ENCODE data around the gene HIPK3.
"Not testable (repeated sequence)": the region's sequence is repeated elsewhere in the genome, so short reads cannot be mapped to it uniquely, and the experiment has no call there.

The HIPK3 gene

GRCh38 chr11:33366918-33367317 is 109.7 kb downstream of the HIPK3 start:
- no peaks in the 10 kb centered on the region for H3K9me3 ChIP-seq (ENCODE audit: insufficient read depth, low read depth, low read length)
- H3K9ac ChIP-seq (ENCODE audit: low read length) = no peak overlapping the region
- H2AK5ac ChIP-seq (ENCODE audit: low read length) = no peak overlapping the region
- WGBS (ENCODE audit: extremely low coverage, insufficient coverage, insufficient read length) = no CpG with 5 or more reads among the region's 2 CpGs
- no peak overlapping the region for H2AFZ ChIP-seq (ENCODE audit: insufficient read depth, low read length, poor library complexity)
- H3K4me3 ChIP-seq (ENCODE audit: low read depth, low read length) = no peak overlapping the region
- no peak overlapping the region for H2BK120ac ChIP-seq (ENCODE audit: insufficient read depth, low read length, poor library complexity)
- no peaks in the 10 kb centered on the region for H3K79me2 ChIP-seq (ENCODE audit: control insufficient read depth, insufficient read depth, low read length, poor library complexity)
- no peak overlapping the region for H3K4ac ChIP-seq (ENCODE audit: low read depth, low read length)
- no peak overlapping the region for H4K91ac ChIP-seq (ENCODE audit: low read depth, low read length)
- H3K14ac ChIP-seq (ENCODE audit: low read length) = no peak overlapping the region
- no peak overlapping the region for H4K12ac ChIP-seq (ENCODE audit: low read depth, low read length)
- no peak overlapping the region for H3K4me2 ChIP-seq (ENCODE audit: low read length)
- no peak overlapping the region for H3K23ac ChIP-seq (ENCODE audit: low read length)
- no peak overlapping the region for H2BK5ac ChIP-seq (ENCODE audit: low read depth, low read length, poor library complexity)
- peaks cover 6 to 7% of the 10 kb centered on the region in 2 experiments for H3K4me1 ChIP-seq (ENCODE audit: control insufficient read depth in 1 of 2, insufficient read depth in 2 of 2, low read length in 2 of 2)
- no peak for DNase-seq
- H3K18ac ChIP-seq (ENCODE audit: low read length) = no peak overlapping the region
- no peaks in the 10 kb centered on the region for H3K27me3 ChIP-seq (ENCODE audit: insufficient read depth, low read length)
- no peak overlapping the region for H4K8ac ChIP-seq (ENCODE audit: low read depth, low read length)
- H3K79me1 ChIP-seq (ENCODE audit: low read length) = no peaks in the 10 kb centered on the region
- H3K27ac ChIP-seq (ENCODE audit: low read depth, low read length) = no peak overlapping the region
- no peak overlapping the region for H2BK12ac ChIP-seq (ENCODE audit: low read length)
- H3K36me3 ChIP-seq (ENCODE audit: control insufficient read depth in 1 of 2, insufficient read depth in 2 of 2, low read length in 2 of 2) = no peaks in the 10 kb centered on the region

DNA sequence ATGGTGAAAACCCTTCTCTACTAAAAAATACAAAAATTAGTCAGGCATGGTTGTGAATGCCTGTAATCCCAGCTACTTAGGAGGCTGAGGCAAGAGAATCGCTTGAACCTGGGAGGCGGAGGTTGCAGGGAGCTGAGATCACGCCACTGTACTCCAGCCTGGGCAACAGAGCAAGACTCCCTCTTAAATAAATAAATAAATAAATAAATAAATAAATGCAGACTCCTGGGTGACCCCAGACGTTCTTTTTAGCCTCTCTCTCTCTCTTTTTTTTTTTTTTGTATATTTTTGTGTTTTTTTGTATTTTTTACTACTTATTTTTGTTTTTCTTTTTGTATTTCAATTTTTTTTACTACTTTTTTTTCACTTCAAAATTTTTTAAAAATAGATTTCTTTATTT is 111.3 kb downstream of the HIPK3 start:
- H3K4me2 ChIP-seq (ENCODE audit: low read length); H3K27ac ChIP-seq (ENCODE audit: low read depth, low read length); H3K9ac ChIP-seq (ENCODE audit: low read length); H3K18ac ChIP-seq (ENCODE audit: low read length); H2BK5ac ChIP-seq (ENCODE audit: low read depth, low read length, poor library complexity); H4K12ac ChIP-seq (ENCODE audit: low read depth, low read length); H3K36me3 ChIP-seq (ENCODE audit: control insufficient read depth in 1 of 2, insufficient read depth in 2 of 2, low read length in 2 of 2); DNase-seq; H2AFZ ChIP-seq (ENCODE audit: insufficient read depth, low read length, poor library complexity); H4K91ac ChIP-seq (ENCODE audit: low read depth, low read length); H3K27me3 ChIP-seq (ENCODE audit: insufficient read depth, low read length); H3K9me3 ChIP-seq (ENCODE audit: insufficient read depth, low read depth, low read length); H3K4me3 ChIP-seq (ENCODE audit: low read depth, low read length); H3K79me2 ChIP-seq (ENCODE audit: control insufficient read depth, insufficient read depth, low read length, poor library complexity); H2AK5ac ChIP-seq (ENCODE audit: low read length); H3K79me1 ChIP-seq (ENCODE audit: low read length); H2BK120ac ChIP-seq (ENCODE audit: insufficient read depth, low read length, poor library complexity); H3K4ac ChIP-seq (ENCODE audit: low read depth, low read length); H3K14ac ChIP-seq (ENCODE audit: low read length); H4K8ac ChIP-seq (ENCODE audit: low read depth, low read length); H3K23ac ChIP-seq (ENCODE audit: low read length); H2BK12ac ChIP-seq (ENCODE audit: low read length): not testable (repeated sequence)
- WGBS (ENCODE audit: extremely low coverage, insufficient coverage, insufficient read length) = no CpG with 5 or more reads among the region's 4 CpGs
- peaks cover 9 to 11% of the 10 kb centered on the region in 2 experiments for H3K4me1 ChIP-seq (ENCODE audit: control insufficient read depth in 1 of 2, insufficient read depth in 2 of 2, low read length in 2 of 2)

DNA sequence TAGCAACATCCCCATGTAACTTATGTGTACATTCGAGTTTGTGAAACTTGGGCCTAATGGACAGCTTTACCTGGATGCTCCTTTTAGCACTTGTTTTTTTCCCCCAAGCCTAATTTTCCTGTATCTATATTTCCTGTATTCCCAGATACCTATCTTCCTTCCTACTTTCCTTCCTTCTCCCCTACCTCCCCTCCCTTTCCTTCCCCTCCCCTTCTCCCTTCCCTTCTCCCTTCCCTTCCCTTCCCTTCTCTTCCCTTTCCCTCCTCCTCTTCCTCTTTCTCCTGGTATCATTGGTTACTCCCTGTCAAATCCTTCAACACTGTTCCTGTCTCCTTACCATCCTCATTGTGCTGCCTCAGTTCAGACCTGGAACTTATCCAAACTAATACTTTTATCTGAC is 111.8 kb downstream of the HIPK3 start:
- no CpG with 5 or more reads among the region's 1 CpG for WGBS (ENCODE audit: extremely low coverage, insufficient coverage, insufficient read length)
- H2BK5ac ChIP-seq (ENCODE audit: low read depth, low read length, poor library complexity) = no peak overlapping the region
- H3K9ac ChIP-seq (ENCODE audit: low read length) = no peak overlapping the region
- no peaks in the 10 kb centered on the region for H3K79me1 ChIP-seq (ENCODE audit: low read length)
- no peaks in the 10 kb centered on the region for H3K79me2 ChIP-seq (ENCODE audit: control insufficient read depth, insufficient read depth, low read length, poor library complexity)
- H3K4me2 ChIP-seq (ENCODE audit: low read length) = no peak overlapping the region
- H3K27me3 ChIP-seq (ENCODE audit: insufficient read depth, low read length) = no peaks in the 10 kb centered on the region
- no peak overlapping the region for H4K8ac ChIP-seq (ENCODE audit: low read depth, low read length)
- peaks cover 9 to 11% of the 10 kb centered on the region in 2 experiments for H3K4me1 ChIP-seq (ENCODE audit: control insufficient read depth in 1 of 2, insufficient read depth in 2 of 2, low read length in 2 of 2)
- no peak overlapping the region for H4K91ac ChIP-seq (ENCODE audit: low read depth, low read length)
- no peak overlapping the region for H2BK120ac ChIP-seq (ENCODE audit: insufficient read depth, low read length, poor library complexity)
- no peak for DNase-seq
- no peak overlapping the region for H2AK5ac ChIP-seq (ENCODE audit: low read length)
- no peak overlapping the region for H3K18ac ChIP-seq (ENCODE audit: low read length)
- no peak overlapping the region for H3K4me3 ChIP-seq (ENCODE audit: low read depth, low read length)
- no peak overlapping the region for H2AFZ ChIP-seq (ENCODE audit: insufficient read depth, low read length, poor library complexity)
- H3K36me3 ChIP-seq (ENCODE audit: control insufficient read depth in 1 of 2, insufficient read depth in 2 of 2, low read length in 2 of 2) = no peaks in the 10 kb centered on the region
- no peak overlapping the region for H4K12ac ChIP-seq (ENCODE audit: low read depth, low read length)
- no peak overlapping the region for H3K14ac ChIP-seq (ENCODE audit: low read length)
- H3K23ac ChIP-seq (ENCODE audit: low read length) = no peak overlapping the region
- no peak overlapping the region for H3K4ac ChIP-seq (ENCODE audit: low read depth, low read length)
- no peak overlapping the region for H2BK12ac ChIP-seq (ENCODE audit: low read length)
- H3K27ac ChIP-seq (ENCODE audit: low read depth, low read length) = no peak overlapping the region
- no peaks in the 10 kb centered on the region for H3K9me3 ChIP-seq (ENCODE audit: insufficient read depth, low read depth, low read length)

DNA sequence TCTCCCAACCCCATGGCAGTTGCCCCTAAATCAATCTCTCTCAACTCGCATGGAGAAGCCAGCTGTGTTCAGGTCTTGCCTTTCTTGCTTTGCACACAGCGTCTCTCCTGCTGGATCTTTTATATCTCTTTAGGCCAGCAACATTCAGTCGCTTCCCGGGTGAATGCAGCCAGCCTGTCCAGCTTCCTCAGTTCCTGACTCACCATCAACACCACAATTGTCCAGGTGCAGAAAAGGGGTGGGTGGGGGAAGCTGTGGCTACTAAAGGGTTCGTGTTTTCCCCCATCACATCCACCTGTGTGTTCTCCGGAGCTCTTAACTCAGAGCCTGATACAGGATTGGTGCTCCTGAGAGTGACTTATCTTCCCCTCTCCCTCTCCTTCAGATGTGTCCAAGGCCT is 116.5 kb downstream of the HIPK3 start:
- no CpG with 5 or more reads among the region's 6 CpGs for WGBS (ENCODE audit: extremely low coverage, insufficient coverage, insufficient read length)

More for the DNA sequence above, 116.5 kb downstream of the HIPK3 start:
- H2AFZ ChIP-seq (ENCODE audit: insufficient read depth, low read length, poor library complexity) = no peak overlapping the region
- no peak overlapping the region for H4K12ac ChIP-seq (ENCODE audit: low read depth, low read length)
- H3K4me3 ChIP-seq (ENCODE audit: low read depth, low read length) = no peak overlapping the region
- peaks cover 26% of the 10 kb centered on the region for H3K27me3 ChIP-seq (ENCODE audit: insufficient read depth, low read length)
- no peak for DNase-seq
- H2BK120ac ChIP-seq (ENCODE audit: insufficient read depth, low read length, poor library complexity) = no peak overlapping the region
- H3K27ac ChIP-seq (ENCODE audit: low read depth, low read length) = no peak overlapping the region
- H3K4me2 ChIP-seq (ENCODE audit: low read length) = no peak overlapping the region
- H3K9ac ChIP-seq (ENCODE audit: low read length) = no peak overlapping the region
- no peak overlapping the region for H3K4ac ChIP-seq (ENCODE audit: low read depth, low read length)
- H3K4me1 ChIP-seq (ENCODE audit: control insufficient read depth in 1 of 2, insufficient read depth in 2 of 2, low read length in 2 of 2) = peaks cover 13 to 17% of the 10 kb centered on the region in 2 experiments
- H2AK5ac ChIP-seq (ENCODE audit: low read length) = no peak overlapping the region
- H3K23ac ChIP-seq (ENCODE audit: low read length) = no peak overlapping the region
- H3K79me2 ChIP-seq (ENCODE audit: control insufficient read depth, insufficient read depth, low read length, poor library complexity) = no peaks in the 10 kb centered on the region
- no peak overlapping the region for H2BK12ac ChIP-seq (ENCODE audit: low read length)
- H4K91ac ChIP-seq (ENCODE audit: low read depth, low read length) = no peak overlapping the region
- H2BK5ac ChIP-seq (ENCODE audit: low read depth, low read length, poor library complexity) = no peak overlapping the region
- H3K79me1 ChIP-seq (ENCODE audit: low read length) = no peaks in the 10 kb centered on the region
- no peak overlapping the region for H3K14ac ChIP-seq (ENCODE audit: low read length)
- no peak overlapping the region for H4K8ac ChIP-seq (ENCODE audit: low read depth, low read length)
- no peak overlapping the region for H3K18ac ChIP-seq (ENCODE audit: low read length)
- no peaks in the 10 kb centered on the region for H3K36me3 ChIP-seq (ENCODE audit: control insufficient read depth in 1 of 2, insufficient read depth in 2 of 2, low read length in 2 of 2)
- peaks cover 4% of the 10 kb centered on the region for H3K9me3 ChIP-seq (ENCODE audit: insufficient read depth, low read depth, low read length)
